Activated CD4-positive, alpha-beta T cell treated with anti-CD3 and anti-CD28 coated beads, Interleukin-2, Interleukin-4, amounts not matched to agents 100 ng/mL and 50 ng/mL, durations not matched to agents 16 hours and 8 hours (primary cell): ENCODE data around the gene CLIP3.
"Not testable (repeated sequence)": the region's sequence is repeated elsewhere in the genome, so short reads cannot be mapped to it uniquely, and the experiment has no call there.

Experiments
- DNase-seq: peaks from one replicate; pipeline ENCODE4 v3.0.0-alpha.2; 2020; ENCODE audit warnings: low spot score

Gene CLIP3

DNA sequence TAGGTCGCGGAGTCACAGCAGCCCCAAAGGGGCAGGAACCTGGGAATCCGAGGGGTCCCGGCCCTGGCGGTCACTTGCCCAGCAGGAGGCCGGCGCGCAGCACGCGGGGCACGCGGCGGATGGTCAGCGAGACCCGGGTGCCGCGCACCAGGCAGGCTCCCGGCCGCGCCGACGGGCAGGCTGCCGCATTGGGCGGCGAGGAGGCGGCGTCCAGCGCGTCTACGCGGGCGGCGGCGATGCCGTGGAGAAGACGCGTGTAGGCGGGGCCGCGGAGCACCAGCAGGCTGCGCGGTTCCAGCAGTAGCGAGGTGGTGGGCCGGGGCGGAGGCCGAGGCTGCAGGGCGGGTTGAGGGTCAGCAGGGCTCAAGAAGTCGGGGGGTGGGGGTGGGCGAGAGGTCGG, 23.5 kb downstream of the CLIP3 start:
- peak; percentile 60 for DNase-seq

DNA sequence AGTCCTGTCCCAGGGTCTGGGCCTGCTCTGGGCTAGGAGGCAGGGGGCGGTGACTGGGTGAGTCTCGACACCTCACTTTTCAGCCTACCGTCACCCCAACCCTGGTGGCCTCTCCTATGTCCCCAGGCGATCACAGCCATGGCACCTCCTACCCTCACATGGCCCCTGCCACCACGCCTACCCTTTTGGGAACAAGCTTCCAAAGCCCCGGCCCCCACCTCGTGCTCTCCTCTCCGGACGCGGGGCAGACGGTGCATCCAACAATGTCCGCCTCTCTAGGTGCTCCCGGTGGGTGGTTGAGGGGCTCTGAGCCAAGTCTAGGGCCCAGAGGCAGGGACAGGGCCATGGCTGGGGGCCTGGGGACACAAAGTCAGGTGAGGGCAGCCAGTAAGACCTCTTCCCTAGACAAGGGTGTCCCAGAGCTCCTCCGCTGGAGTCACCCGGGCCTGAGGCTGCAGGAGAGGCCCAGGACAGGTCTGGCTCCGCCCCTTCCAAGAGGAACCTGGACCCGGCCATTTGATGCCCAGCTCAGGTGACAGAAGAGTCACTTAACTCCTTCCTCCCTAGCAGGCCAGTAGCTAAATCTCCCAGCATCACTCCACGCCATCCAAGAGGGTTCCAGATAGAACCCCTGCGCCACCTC, 24.2 kb downstream of the CLIP3 start, which contains the start of gene SYNE4:
Gene SYNE4, minus strand, starts transcription at position 478 of the 643 bp plus-strand sequence. Its CDS starts 132 bp downstream, at position 346.
- DNase-seq: no peak

DNA sequence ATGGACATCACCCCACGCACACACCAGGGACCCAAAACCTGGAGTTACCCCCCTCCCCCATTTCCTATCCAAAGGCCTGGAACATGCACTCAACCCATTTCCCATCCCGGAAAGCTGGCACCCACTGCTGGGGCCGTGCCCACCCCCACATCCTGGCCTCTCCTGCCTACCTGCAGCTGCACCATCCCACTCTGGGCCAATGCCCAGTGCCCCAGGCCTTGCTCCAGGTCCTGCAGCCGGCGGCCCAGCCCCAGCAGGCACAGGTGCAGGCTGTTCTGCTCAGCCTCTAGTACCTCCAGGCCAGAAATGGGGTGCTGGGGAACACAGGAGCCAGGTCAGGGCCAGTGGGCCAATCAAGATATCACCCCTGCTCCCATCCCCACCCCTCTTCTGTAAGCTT, 25.7 kb downstream of the CLIP3 start:
- no peak for DNase-seq

DNA sequence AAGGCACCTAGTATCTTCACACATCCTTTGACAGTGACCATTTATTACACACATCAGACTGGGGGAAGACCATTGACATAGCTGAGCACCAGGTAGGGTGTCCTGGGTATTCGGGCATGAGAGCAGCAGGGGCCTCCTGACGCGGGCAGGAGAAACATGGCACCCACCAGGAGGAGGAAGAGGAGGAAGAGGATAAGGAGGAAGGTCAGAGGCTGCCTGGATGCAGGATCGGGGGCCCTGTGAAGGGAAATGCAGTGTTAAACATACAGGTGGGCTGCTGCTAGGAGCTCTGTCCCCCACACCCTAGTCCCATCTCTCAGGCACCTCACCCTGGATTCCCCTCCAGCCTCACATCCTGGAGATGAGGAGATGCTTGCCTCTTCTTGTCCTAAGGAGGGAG, 29.4 kb downstream of the CLIP3 start:
- DNase-seq: no peak

DNA sequence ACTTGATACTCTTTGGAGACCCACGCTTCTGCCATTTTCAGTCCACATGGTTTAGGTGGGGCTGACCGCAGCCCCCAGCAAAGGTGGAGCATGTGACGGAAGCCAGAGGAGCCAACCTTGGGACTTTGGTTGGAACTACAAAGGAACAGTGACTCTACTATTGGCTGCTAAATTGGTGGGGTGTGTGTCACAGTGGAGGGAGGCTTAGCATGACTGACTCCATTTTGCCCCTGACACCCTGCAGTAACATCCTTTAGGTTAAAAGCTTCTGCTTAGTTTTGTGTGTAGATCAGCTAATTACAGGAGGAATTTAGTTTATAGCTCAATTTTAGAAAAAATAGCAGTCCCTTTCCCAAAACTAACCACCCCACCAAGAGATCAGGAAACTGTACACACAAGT, 31.1 kb downstream of the CLIP3 start:
- no peak for DNase-seq

DNA sequence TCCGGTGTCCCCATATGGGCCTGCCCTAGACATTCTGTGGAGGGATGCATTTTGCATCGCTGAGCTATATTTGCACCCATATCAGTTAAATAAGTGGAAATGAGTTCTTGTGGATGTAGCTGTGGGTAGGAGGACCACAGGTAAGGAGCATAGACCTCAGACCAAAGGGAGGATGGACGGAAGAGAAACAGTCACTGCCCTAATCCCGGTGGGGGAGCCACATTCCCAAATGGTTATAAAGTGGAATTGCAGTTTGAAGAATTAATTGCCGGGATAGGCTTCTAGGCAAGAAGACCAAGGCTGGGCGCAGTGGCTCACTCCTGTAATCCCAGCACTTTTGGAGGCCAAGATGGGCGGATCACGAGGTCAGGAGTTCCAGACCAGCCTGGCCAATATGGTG, 35.9 kb downstream of the CLIP3 start:
- no peak for DNase-seq

DNA sequence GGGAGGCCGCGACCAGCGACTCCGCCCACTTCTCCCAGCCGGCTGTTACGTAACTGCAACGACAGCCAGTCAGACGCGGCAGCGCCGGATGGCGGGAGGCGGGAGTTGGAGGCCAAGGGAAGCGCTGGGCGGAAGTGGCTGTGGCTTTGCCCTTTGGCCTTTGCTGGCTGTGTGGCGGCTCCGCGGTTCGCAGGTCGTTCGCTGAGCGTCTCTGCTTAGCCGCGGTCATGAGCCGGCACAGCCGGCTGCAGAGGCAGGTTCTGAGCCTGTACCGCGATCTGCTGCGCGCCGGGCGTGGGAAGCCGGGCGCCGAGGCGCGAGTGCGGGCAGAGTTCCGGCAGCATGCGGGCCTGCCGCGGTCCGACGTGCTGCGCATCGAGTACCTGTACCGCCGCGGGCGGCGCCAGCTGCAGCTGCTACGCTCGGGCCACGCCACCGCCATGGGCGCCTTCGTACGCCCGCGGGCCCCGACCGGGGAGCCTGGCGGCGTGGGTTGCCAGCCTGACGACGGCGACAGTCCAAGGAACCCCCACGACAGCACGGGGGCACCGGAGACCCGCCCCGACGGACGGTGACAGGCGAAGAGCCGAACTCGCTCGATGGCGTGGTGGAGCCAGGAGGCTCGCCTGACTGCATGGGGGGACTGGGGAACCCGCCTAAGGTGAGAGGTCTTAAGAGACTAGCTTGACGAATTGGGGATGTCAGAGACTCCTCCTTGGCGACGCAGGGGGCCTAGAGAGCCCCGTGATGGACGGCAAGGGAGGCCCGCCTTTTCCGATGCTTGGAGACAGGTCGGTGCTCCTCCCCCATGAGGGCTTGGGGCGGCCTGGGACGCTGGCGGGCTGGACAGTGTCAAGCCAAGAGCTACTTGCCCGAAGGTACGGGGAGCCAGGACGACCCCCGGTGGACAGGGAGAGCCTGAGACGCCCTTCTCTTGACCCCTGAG, 37.4 kb downstream of the CLIP3 start, which contains the start of gene SDHAF1:
Gene SDHAF1, plus strand, starts transcription at position 141 of the 946 bp plus-strand sequence. Its CDS starts 87 bp downstream, at position 228.
- DNase-seq: peak; percentile 97

DNA sequence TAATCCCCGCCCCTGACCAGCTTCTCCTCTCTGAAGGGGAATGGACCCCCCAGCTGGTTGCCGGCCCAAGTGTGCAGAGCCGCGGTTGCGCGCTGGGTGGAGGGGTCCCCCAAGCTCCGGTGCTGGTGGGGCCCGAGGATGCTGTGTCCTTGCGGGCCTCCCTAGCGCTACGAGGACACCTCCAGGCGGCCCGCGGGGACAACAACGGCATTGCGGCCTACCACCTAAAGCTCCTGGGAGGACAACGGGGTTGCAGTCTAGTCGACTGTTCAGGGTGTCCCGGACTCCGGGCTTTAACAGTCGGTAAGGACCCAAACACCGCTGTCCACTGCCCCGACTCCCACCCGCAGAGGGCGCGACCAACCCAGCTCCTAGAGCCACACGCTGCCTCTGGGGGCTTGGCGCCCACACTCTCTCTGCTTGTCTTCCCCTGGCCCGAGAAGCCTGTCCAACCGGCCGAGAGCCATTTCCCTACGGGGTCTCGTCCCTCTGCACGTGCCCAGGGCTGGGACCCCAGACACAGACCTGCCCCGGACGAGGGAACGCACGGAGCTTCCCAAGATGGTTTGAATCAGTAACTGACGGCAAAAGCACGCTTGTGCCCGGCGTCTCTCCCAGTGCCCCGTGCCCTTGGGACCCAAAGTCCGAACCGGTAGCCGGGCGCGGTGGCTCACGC, 38.6 kb downstream of the CLIP3 start:
- DNase-seq: no peak

DNA sequence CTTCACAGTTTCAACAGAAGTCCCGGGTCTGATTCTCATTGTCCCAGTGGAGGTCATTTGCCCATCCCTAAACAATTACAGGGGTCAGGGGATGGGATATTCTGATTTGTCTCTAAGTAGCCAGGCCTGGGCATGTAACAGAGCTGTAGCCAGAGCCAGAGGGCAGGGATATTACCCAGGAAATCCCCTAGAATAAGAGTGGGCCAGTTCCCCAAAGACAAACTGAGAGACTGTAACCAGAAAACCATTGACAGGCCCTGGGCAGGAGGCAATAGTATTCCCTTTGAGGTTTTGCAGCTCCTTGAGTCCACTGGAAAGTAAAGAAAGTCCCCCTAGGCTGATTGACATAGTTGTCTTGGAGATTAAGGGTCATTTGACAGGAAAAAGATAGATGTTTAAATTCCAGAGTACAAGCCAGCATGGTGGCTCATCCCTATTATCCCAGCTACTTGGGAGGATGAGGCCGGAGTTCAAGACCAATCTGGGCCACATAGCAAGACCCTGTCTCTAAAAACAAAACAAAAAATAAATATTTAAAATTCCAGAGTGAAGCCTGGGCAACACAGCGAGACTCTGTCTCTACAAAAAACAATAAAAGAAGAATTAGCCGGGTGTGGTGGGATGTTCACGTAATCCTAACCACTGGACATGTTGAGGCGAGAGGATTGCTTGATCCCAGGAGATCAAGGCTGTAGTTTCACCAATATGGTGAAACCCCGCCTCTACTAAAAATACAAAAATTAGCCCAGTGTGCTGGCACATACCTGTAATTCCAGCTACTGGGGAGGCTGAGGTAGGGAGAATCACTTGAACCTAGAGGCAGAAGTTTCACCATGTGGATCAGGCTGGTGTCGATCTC, 39.5 kb downstream of the CLIP3 start:
- DNase-seq: no peak

DNA sequence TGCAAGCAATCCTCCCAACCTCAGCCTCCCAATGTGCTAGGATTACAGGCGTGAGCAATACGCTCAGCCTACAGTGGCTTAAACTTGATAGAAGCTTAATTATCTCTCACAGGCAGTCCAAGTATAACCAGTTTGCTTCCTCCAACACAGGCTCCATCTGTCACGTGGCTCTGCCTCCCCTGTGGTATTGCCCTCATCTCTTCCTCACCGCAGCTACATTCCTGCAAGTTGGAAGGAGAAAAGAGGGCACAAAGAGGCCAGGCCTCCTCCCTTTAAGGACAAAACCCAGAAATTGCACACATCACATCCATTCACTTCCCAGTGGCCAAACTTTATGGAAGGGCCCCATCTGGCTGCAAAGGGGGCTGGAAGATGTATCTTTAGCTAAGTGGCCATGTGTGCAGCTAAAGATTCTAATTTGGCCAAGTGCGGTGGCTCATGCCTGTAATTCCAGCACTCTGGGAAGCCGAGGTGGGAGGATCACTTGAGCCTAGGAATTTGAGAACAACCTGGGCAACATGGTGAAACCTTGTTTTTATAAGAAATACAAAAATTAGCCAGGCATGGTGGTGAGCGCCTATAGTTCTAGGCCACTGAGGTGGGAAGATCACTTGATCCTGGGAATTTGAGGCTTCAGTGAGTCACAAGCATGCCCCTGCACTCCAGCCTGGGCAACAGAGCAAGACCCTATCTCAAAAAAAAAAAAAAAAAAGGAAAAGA, 40.8 kb downstream of the CLIP3 start:
- no peak for DNase-seq

DNA sequence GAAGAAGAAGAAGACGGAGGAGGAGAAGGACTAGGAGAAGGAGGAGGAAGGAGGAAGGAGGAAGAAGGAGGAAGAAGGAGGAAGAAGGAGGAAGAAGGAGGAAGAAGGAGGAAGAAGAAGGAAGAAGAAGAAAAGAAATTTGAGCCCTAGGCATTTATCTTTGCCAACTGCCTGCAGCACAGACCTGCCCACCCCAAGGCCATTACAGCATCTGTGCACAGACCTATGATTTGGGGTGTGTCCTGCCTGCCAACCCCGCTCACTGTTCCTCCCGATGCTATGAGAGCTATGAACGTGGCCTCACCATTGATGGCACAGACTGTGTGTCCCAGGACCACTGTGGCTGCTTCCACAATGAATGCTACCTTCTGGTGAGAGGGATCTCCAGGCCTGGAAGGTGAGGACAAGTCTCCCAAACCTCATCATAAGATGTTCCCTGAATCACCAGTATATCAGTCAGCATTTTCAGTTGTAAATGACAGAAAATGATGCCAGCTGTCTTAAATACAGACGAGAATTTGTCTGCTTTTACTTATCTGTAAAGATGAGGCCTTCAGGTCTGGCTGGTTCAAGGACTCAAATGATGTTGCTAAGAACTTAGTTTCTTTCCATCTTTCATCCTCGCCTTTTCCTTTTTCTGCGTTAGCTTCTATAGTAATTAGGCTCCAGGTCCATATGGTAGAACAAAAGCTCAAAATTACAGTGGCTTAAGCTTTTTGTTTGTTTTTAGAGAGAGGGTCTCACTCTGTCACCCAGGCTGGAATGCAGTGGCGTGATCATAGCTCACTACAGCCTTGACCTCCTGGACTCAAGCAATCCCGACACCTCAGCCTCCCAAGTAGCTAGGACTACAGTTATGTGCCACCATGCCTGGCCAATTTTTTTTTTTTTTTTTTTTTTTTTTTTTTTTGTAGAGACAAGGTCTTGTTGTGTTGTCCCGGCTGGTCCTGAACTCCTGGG, 41.6 kb downstream of the CLIP3 start:
- no peak for DNase-seq

DNA sequence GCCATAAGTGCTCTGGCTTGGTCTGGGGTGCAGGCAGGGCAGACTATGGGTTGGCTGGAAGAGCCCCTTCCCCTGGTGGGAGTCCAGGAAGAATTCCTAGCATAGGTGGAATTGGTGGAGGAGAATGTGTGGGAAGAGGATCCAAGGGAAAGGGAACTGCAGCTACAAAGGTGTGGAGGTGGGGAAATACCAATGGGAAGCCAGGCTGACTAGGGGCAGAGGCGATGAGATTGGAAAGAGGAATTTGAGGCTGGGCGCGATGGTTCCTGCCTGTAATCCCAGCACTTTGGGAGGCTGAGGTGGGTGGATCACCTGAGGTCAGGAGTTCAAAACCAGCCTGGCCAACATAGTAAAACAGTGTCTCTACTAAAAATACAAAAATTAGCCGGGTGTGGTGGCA, 42.5 kb downstream of the CLIP3 start:
- DNase-seq: no peak

DNA sequence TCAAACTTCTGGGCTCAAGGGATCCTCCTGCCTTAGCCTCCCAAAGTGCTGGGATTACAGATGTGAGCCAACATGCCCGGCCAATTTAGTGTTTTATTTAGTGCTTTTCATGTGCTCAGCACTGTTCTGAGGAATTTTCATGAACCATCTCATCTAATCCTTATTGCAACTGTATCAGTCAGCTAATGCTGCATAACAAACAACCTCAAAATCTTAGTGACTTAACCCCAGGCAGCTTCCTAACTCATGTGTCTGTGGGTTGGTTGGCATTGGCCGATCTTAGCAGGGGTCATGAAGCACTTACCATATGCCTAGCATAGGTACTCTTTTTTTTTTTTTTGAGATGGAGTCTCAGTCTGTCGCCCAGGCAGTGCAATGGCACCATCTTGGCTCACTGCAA, 43.8 kb downstream of the CLIP3 start:
- no peak for DNase-seq

DNA sequence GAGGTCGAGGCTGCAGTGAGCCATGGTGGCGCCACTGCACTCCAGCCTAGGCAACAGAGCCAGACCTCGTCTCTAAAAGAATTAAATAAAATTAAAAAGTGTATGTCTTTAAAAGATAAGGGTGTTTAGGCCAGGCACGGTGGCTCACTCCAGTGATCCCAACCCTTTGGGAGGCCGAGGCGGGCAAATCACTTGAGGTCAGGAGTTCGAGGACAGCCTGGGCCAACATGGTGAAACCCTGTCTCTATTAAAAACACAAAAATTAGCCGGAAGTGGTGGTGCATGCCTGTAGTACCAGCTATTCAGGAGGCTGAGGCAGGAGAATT, 45.1 kb downstream of the CLIP3 start:
- DNase-seq: no peak

DNA sequence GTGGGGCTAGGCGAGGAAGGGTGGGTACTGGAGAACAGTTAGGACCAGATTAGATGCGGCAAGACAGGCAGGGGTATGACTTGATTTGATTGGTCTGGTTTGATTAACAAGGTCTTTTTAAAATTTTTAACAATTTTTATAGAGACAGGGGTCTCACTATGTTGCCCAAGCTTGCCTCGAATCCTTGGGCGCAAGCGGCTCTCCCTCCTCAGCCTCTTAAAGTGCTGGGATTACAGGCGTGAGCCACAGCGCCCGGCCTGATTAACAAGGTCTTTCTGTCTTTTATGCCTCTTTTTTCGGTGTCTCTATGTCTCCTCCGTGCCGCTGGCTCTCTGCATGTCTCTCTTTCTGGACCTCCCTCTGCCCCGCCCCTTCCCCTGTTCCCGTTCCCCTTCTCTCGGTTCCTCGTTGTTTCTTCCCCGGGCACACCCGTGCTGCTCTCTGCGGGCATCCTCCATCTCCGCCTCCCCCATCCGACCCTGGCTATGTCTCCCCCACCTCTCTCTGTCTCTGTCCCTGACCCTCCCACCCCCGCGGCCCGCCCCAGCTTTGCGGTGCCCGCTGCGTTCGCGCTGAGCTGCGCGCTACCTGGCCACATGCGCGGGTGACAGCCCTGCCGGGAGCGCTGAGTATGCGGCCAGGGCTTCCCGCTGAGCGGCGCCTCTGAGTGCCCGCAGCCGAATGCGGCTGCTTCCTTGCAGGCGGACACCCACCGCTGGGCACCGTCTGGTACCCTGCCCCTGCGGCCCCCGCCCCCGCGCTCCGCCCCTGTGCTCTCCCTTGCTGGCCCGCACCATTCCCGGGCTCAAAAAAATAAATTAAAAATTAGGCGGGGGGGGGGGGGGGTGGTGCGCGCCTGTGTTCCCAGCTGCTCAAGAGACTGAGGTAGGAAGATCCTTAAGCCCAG, 45.8 kb downstream of the CLIP3 start:
- no peak for DNase-seq

DNA sequence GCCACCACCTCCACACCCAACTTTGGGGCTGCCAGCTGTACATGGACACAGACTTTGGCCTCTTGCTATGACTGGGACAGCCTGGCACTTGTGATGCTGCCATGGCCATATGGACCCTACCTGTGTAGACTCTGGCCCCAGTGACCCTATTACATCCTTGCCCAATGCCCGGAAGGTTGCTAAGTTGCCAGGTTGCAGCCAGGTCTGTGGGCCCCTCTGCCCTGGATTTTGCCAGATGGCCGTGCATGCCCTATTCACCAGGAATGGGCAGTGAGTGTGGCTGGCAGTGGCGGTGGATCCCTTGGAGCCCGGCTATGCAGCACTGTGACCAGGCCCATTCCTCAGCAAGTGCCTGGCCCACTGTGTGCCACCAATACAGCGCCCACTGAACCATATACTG, 46.6 kb downstream of the CLIP3 start:
- no peak for DNase-seq

DNA sequence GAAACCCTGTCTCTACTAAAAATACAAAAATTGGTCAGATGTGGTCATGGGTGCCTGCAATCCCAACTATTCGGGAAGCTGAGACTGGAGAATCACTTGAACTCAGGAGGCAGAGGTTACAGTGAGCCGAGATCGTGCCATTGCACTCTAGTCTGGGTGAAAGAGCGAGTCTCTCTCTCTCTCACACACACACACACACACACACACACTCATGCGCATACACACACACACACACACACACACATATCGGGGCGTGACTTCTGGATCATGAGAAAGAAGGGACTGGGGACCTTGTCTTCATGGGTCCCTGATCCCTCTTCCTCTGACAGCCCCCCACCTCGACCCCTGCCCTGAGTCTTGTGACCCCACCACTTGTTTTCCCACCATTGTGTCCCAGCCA, 49.5 kb downstream of the CLIP3 start:
- DNase-seq: no peak

DNA sequence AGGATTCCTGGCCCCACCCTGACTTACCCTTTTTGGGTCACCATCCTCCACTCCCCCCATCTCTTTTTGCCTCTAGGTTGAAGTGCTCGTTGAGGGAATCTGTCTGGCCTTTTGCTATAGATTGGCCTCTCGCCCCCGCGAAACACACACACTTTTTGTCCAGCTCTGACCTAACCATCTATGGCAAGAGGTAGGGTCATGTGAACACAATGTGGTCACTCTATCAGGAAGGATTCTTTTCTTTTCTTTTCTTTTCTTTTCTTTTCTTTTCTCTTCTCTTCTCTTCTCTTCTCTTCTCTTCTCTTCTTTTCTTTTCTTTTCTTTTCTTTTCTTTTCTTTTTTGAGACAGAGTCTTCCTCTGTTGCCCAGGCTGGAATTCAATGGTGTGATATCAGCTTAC, 51.7 kb downstream of the CLIP3 start:
- DNase-seq: not testable (repeated sequence)

DNA sequence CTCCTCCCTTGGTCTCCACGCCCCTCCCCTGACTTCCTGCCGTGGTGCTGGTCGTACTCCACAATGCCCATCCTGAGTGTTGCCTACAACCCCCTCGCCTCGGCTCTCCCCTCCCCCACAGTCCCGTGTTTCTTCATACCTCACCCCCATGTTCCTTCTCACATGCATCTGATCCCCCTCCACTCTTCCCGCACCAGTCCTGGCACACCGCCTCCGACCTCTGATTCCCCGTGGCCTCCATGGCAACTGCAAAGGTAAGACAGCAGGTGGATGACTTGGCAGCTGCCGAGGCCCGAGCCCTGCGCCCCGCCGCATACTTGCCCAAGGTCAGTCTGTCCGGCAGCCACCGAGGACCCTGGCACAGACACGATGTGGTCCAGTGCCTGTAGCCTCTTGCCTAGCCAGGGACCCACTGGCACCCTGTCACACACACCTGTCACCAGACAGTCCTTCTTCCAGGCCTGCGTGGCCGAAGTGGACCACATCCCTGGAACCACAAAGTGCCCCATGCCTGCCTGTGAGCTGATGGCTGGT, 53.8 kb downstream of the CLIP3 start:
- no peak for DNase-seq
